B cell (primary cell): ENCODE results near the gene DNAJB6. TPM values are rescaled to one million over a fixed set of nuclear protein-coding genes. Genes with fewer than 3 reads are reported as not detected.

ENCODE experiments used
- ATAC-seq: fragments of 200-7000 bp; cut with Tn5 transposase; one replicate; pipeline ENCODE4 v1.10.0; 2021; ENCODE audit warnings: low read depth, mild to moderate bottlenecking, moderate number of reproducible peaks, moderate library complexity
- CTCF ChIA-PET: fragments of 350-600 bp; sonication (Branson Sonifier 250); formaldehyde crosslinking; loops from one replicate; lab custom pipeline; 2021; ENCODE audit warnings: antibody characterized with exemption, inconsistent platforms; lab: Charles Lee
- POLR2A ChIA-PET: fragments of 350-600 bp; sonication (Branson Sonifier 250); formaldehyde crosslinking; loops from one replicate; lab custom pipeline; 2021; ENCODE audit warnings: antibody characterized with exemption; lab: Charles Lee
- DNase-seq: peaks from one replicate; pipeline ENCODE4 v3.0.0; 2013
- H2AFZ ChIP-seq: 2 replicates; pipeline ENCODE4 v1.6.1; 2012; ENCODE audit warnings: mild to moderate bottlenecking, low read depth, low read length; ENCODE audit not compliant: insufficient read depth, poor library complexity, severe bottlenecking
- H3K27ac ChIP-seq, 2 donors: 1 replicate in 1 of 2; 2 replicates in 1 of 2; pipeline ENCODE4 v1.5.1; 2012 to 2013; ENCODE audit warnings: low read length in 2 of 2, mild to moderate bottlenecking in 2 of 2, moderate library complexity in 1 of 2
- H3K27me3 ChIP-seq, 4 experiments: fragments of 200-600 bp in 1 of 4; sonication (generic) in 1 of 4; replicated peaks in 1 of 4; 1 replicate in 2 of 4; 2 replicates in 2 of 4; pipeline versions ENCODE4 v1.6.1 to v1.7.0; 2013 to 2016; ENCODE audit warnings: low read length in 3 of 4, mild to moderate bottlenecking in 2 of 4, mixed read lengths in 1 of 4, moderate library complexity in 1 of 4; ENCODE audit not compliant: insufficient read depth in 4 of 4, control insufficient read depth in 3 of 4; ENCODE audit errors: control extremely low read depth in 1 of 4
- H3K36me3 ChIP-seq, 2 experiments: replicated peaks in 1 of 2; 1 replicate in 1 of 2; 2 replicates in 1 of 2; pipeline versions ENCODE4 v1.6.1 to v1.7.1; 2013; ENCODE audit warnings: low read length in 1 of 2; ENCODE audit not compliant: insufficient read depth in 2 of 2, control insufficient read depth in 1 of 2; ENCODE audit errors: control extremely low read depth in 1 of 2, extremely low read depth in 1 of 2
- H3K4me1 ChIP-seq, 2 donors: fragments of 200-600 bp in 1 of 2; sonication (generic) in 1 of 2; 1 replicate in 1 of 2; 2 replicates in 1 of 2; pipeline versions ENCODE4 v1.5.1 to v1.6.1; 2013 to 2017; ENCODE audit warnings: low read length in 2 of 2; ENCODE audit not compliant: control insufficient read depth in 2 of 2, insufficient read depth in 2 of 2
- H3K4me2 ChIP-seq: replicated peaks from 2 replicates; pipeline ENCODE3; 2012; ENCODE audit warnings: mild to moderate bottlenecking, low read depth, low read length; ENCODE audit not compliant: poor library complexity, severe bottlenecking
- H3K4me3 ChIP-seq, 5 experiments: fragments of 200-600 bp in 1 of 5; sonication (generic) in 1 of 5; 1 replicate in 3 of 5; 2 replicates in 2 of 5; pipeline versions ENCODE4 v1.5.1 to v1.7.0; 2011 to 2016; ENCODE audit warnings: low read length in 4 of 5, mild to moderate bottlenecking in 4 of 5, low read depth in 2 of 5, control low read depth in 1 of 5, moderate library complexity in 1 of 5; ENCODE audit not compliant: insufficient read depth in 1 of 5; ENCODE audit errors: control extremely low read depth in 1 of 5, extremely low read depth in 1 of 5
- H3K79me2 ChIP-seq: fragments of 200-600 bp; sonication (generic); one replicate; pipeline ENCODE4 v1.6.0; 2016; ENCODE audit warnings: low read length; ENCODE audit not compliant: control insufficient read depth, insufficient read depth
- H3K9ac ChIP-seq: fragments of 200-600 bp; sonication (generic); 2 replicates; pipeline ENCODE4 v1.6.1; 2017; ENCODE audit warnings: mild to moderate bottlenecking, low read length, moderate library complexity
- H3K9me3 ChIP-seq, 3 donors: one replicate each; pipeline versions ENCODE4 v1.6.1 to v1.7.1; 2013; ENCODE audit warnings: low read length in 2 of 3; ENCODE audit not compliant: control insufficient read depth in 2 of 3, insufficient read depth in 1 of 3; ENCODE audit errors: control extremely low read depth in 1 of 3
- H4K20me1 ChIP-seq: 2 replicates; pipeline ENCODE4 v1.6.0; 2012; ENCODE audit warnings: mild to moderate bottlenecking, low read length; ENCODE audit not compliant: insufficient read depth, control insufficient read depth, poor library complexity, severe bottlenecking
- H3K27ac Mint-ChIP-seq: one replicate; pipeline ENCODE4 v1.8.0; 2021; ENCODE audit warnings: mixed read lengths
- H3K27me3 Mint-ChIP-seq: one replicate; pipeline ENCODE4 v1.8.0; 2021; ENCODE audit warnings: mixed read lengths
- H3K4me1 Mint-ChIP-seq: one replicate; pipeline ENCODE4 v1.8.0; 2021; ENCODE audit warnings: mixed read lengths
- H3K4me3 Mint-ChIP-seq: one replicate; pipeline ENCODE4 v1.8.0; 2021; ENCODE audit warnings: mixed read lengths
- H3K9me3 Mint-ChIP-seq: one replicate; pipeline ENCODE4 v1.8.0; 2022; ENCODE audit warnings: mixed read lengths; ENCODE audit not compliant: insufficient read depth
- CTCF ChIP-seq: fragments of 200-600 bp; IDR thresholded peaks from one replicate; pipeline ENCODE4 v1.8.0; 2022; ENCODE audit warnings: antibody characterized with exemption, mild to moderate bottlenecking
- EZH2 ChIP-seq: IDR thresholded peaks from 2 replicates; pipeline ENCODE4 v1.6.1; 2012; ENCODE audit warnings: borderline replicate concordance, low read depth, mild to moderate bottlenecking, moderate library complexity, low read length; ENCODE audit not compliant: insufficient read depth, poor library complexity, severe bottlenecking
- WGBS: methylation state at CpG from one replicate; pipeline ENCODE4 v1.1.5; 2013; ENCODE audit warnings: missing lambda C conversion rate; ENCODE audit not compliant: insufficient coverage; 5-methylcytosine and 5-hydroxymethylcytosine counted together
- intact Hi-C: fragments of 100-400 bp; cut with micrococcal nuclease; formaldehyde crosslinking; loops from one replicate; pipeline ENCODE4 v1.10.0; 2022
- polyA plus RNA-seq: library from polyadenylated mRNA; depleted of rRNA; stranded (reverse); fragments of >200 nt; gene quantifications from 2 replicates; pipeline ENCODE4 v1.2.3, GENCODE V29; 2012
- total RNA-seq, 2 donors: library from RNA; stranded (reverse); fragments of 120-200 nt in 1 of 2; gene quantifications; 1 replicate in 1 of 2; 2 replicates in 1 of 2; pipeline versions ENCODE4 v1.2.3 to v1.2.4, GENCODE V29; 2013 to 2022

The DNAJB6 gene
- total and polyA plus RNA-seq, 2 donors (not counting 1 experiment from before 2014, with no cell fraction given) = 22.4 to 116 TPM

GRCh38 chr7:157337316-157338149, 729 bp downstream of the DNAJB6 start:
- CTCF ChIA-PET = interaction anchor here (1.1 to 2.7 kb wide), 6 partner anchors 9 to 87 kb away, joined by 3 to 13 read pairs (median 4); no protein-coding TSS in a partner anchor
- ATAC-seq = peak; percentile 52
- H3K4me2 ChIP-seq = peak overlapping the region; percentile 73
- H3K9me3 Mint-ChIP-seq = no peaks in the 10 kb centered on the region
- H3K27me3 ChIP-seq = no peaks in the 10 kb centered on the region
- H3K4me3 Mint-ChIP-seq = peak overlapping the region; percentile 89
- no peaks in the 10 kb centered on the region for H3K27me3 Mint-ChIP-seq
- H3K36me3 ChIP-seq = no peaks in the 10 kb centered on the region
- peak overlapping the region; percentile 81 for H3K9ac ChIP-seq
- peak overlapping the region; percentile 93 to 94 for H3K27ac ChIP-seq
- H3K4me1 ChIP-seq = peaks cover 39 to 47% of the 10 kb centered on the region in 2 donors
- POLR2A ChIA-PET = no interaction called here
- peaks cover 52% of the 10 kb centered on the region for H4K20me1 ChIP-seq
- under 1% methylated on average over 57 of the region's 59 CpGs for WGBS
- peak overlapping the region; percentile 99 for H2AFZ ChIP-seq
- H3K9me3 ChIP-seq = no peaks in the 10 kb centered on the region
- DNase-seq = peak; percentile 71
- intact Hi-C loops = loop anchor here (2.0 to 5.0 kb wide), 3 partner anchors 387 to 695 kb away; partner anchors contain the start of genes LMBR1 and RNF32
- H3K4me1 Mint-ChIP-seq = peaks cover 70% of the 10 kb centered on the region
- TF ChIP-seq EZH2 = no peak
- no peak for TF ChIP-seq CTCF
- H3K4me3 ChIP-seq = peak overlapping the region; percentile 46 to 96 (median 78)
- peak overlapping the region; percentile 82 for H3K27ac Mint-ChIP-seq
- H3K79me2 ChIP-seq = peaks cover 49% of the 10 kb centered on the region
